K562 (cell line): ENCODE results near the gene CKAP5. TPM values are rescaled to one million over a fixed set of nuclear protein-coding genes. Genes with fewer than 3 reads are reported as not detected.

Source experiments
- ATAC-seq: fragments of 200-7000 bp; cut with Tn5 transposase; 3 replicates; pipeline ENCODE4 v1.9.1; 2020; ENCODE audit warnings: moderate library complexity
- BruUV-seq: library from RNA; stranded (reverse); fragments of 400-500 nt; replicated peaks from 2 replicates; lab custom pipeline; 2021; lab: Mats Ljungman, UMichigan
- CTCF ChIA-PET: fragments of 300-600 bp; formaldehyde crosslinking; extraction: SDS; loops from one replicate; lab custom pipeline; 2021; ENCODE audit warnings: low intra/inter-chr PET ratio; lab: Yijun Ruan, JAX
- POLR2A ChIA-PET: fragments of 300-600, 350-650 bp; sonication (Branson Sonifier 250); formaldehyde crosslinking; extraction: SDS; loops from one replicate; lab custom pipeline; 2021; ENCODE audit warnings: antibody characterized with exemption, inconsistent platforms; lab: Yijun Ruan, JAX
- DNase-seq, 4 experiments: peaks; one replicate each; pipeline versions ENCODE4 v3.0.0 to v3.0.0-alpha.2; 2011 to 2018; ENCODE audit warnings: low spot score in 3 of 4, mixed read lengths in 3 of 4; ENCODE audit errors: extremely low read depth in 1 of 4
- FAIRE-seq: peaks from 2 replicates; lab custom pipeline; 2011; peaks lifted over from hg19 to GRCh38; lab: Jason Lieb, UNC
- H2AFZ ChIP-seq: 2 replicates; pipeline ENCODE4 v1.6.0; 2011; ENCODE audit warnings: low read depth, low read length, control low read depth, inconsistent platforms
- H3K27ac ChIP-seq: fragments of 200-600 bp; 3 replicates; pipeline ENCODE4 v1.8.0; 2011; ENCODE audit warnings: low read depth, mild to moderate bottlenecking, control low read depth, inconsistent platforms, low read length, moderate library complexity, mixed read lengths; ENCODE audit errors: extremely low read depth
- H3K27me3 ChIP-seq, 2 experiments: fragments of 300-600 bp in 1 of 2; 2 replicates in 1 of 2; 3 replicates in 1 of 2; pipeline versions ENCODE4 v1.6.0 to v1.8.0; 2011; ENCODE audit warnings: inconsistent platforms in 2 of 2, low read length in 2 of 2, mild to moderate bottlenecking in 1 of 2, mixed read lengths in 1 of 2, moderate library complexity in 1 of 2; ENCODE audit not compliant: control insufficient read depth in 2 of 2, insufficient read depth in 2 of 2
- H3K36me3 ChIP-seq: fragments of 300-600 bp; 3 replicates; pipeline ENCODE4 v1.8.0; 2011; ENCODE audit warnings: mild to moderate bottlenecking, low read length, inconsistent platforms; ENCODE audit not compliant: control insufficient read depth, insufficient read depth
- H3K4me1 ChIP-seq, 2 experiments: fragments of 200-600 bp in 1 of 2; replicated peaks in 1 of 2; 2 replicates in 1 of 2; 3 replicates in 1 of 2; pipeline versions ENCODE4 v1.5.1 to v1.8.0; 2011; ENCODE audit warnings: inconsistent platforms in 2 of 2, low read length in 2 of 2, mild to moderate bottlenecking in 1 of 2, mixed read lengths in 1 of 2, moderate library complexity in 1 of 2; ENCODE audit not compliant: control insufficient read depth in 2 of 2, insufficient read depth in 2 of 2
- H3K4me2 ChIP-seq: 2 replicates; pipeline ENCODE4 v1.6.1; 2011; ENCODE audit warnings: low read length, control low read depth, inconsistent platforms, mixed read lengths; ENCODE audit not compliant: insufficient read depth
- H3K4me3 ChIP-seq: fragments of 200-600 bp; sonication (generic), shearing (Covaris generic); 2 replicates; pipeline ENCODE4 v1.5.1; 2016; ENCODE audit warnings: control low read depth, inconsistent platforms
- H3K79me2 ChIP-seq: fragments of 200-600 bp; 3 replicates; pipeline ENCODE4 v1.8.0; 2011; ENCODE audit warnings: low read length, inconsistent platforms; ENCODE audit not compliant: control insufficient read depth, insufficient read depth
- H3K9ac ChIP-seq, 2 experiments: 2 replicates each; pipeline versions ENCODE4 v1.6.0 to v1.6.1; 2011; ENCODE audit warnings: low read depth in 2 of 2, low read length in 2 of 2, control low read depth in 1 of 2, inconsistent platforms in 1 of 2, mild to moderate bottlenecking in 1 of 2, mixed read lengths in 1 of 2; ENCODE audit not compliant: insufficient read depth in 1 of 2
- H3K9me1 ChIP-seq: one replicate; pipeline ENCODE4 v1.6.0; 2011; ENCODE audit warnings: inconsistent platforms, mild to moderate bottlenecking, low read length, moderate library complexity; ENCODE audit not compliant: control insufficient read depth, insufficient read depth
- H3K9me3 ChIP-seq: replicated peaks from 2 replicates; pipeline ENCODE4 v1.5.1; 2011; ENCODE audit warnings: low read depth, low read length, inconsistent platforms; ENCODE audit not compliant: control insufficient read depth, insufficient read depth
- H4K20me1 ChIP-seq: replicated peaks from 2 replicates; pipeline ENCODE4 v1.6.1; 2011; ENCODE audit warnings: low read length, inconsistent platforms, mixed read lengths; ENCODE audit not compliant: control insufficient read depth, insufficient read depth
- BRD9 ChIP-seq: fragments of 450-650 bp; IDR thresholded peaks from 2 replicates; pipeline ENCODE4 v1.6.1; 2018; ENCODE audit warnings: low read depth; ENCODE audit not compliant: partially characterized antibody
- CBX8 ChIP-seq: fragments of 200-600 bp; sonication (generic); IDR thresholded peaks from 2 replicates; pipeline ENCODE4 v1.6.1; 2012; ENCODE audit warnings: borderline replicate concordance, mixed run types, low read depth, mild to moderate bottlenecking, moderate library complexity, mixed read lengths, low read length, control low read depth, inconsistent platforms; ENCODE audit not compliant: poor library complexity, severe bottlenecking; ENCODE audit errors: extremely low read depth
- CHD2 ChIP-seq: IDR thresholded peaks from 2 replicates; pipeline ENCODE4 v1.6.1; 2011; ENCODE audit warnings: low read depth, low read length
- KDM4B ChIP-seq, 2 experiments: fragments of 450-650 bp in 1 of 2; sonication (generic) in 1 of 2; IDR thresholded peaks; 2 replicates each; pipeline ENCODE4 v1.6.1; 2016 to 2017; ENCODE audit warnings: borderline replicate concordance in 2 of 2, antibody characterized with exemption in 1 of 2, low read depth in 1 of 2, mild to moderate bottlenecking in 1 of 2
- MAFK ChIP-seq: IDR thresholded peaks from 2 replicates; pipeline ENCODE4 v1.6.1; 2011; ENCODE audit warnings: low read length, improper control_type of control experiment
- MIER1 ChIP-seq: fragments of 450-650 bp; IDR thresholded peaks from 2 replicates; pipeline ENCODE4 v1.6.1; 2016; ENCODE audit warnings: antibody characterized with exemption, mild to moderate bottlenecking, low read depth
- NCOR1 ChIP-seq: fragments of 450-650 bp; IDR thresholded peaks from 2 replicates; pipeline ENCODE4 v1.6.1; 2016; ENCODE audit warnings: mild to moderate bottlenecking, moderate library complexity
- RAD51 ChIP-seq: fragments of 450-650 bp; IDR thresholded peaks from 2 replicates; pipeline ENCODE4 v1.7.1; 2016; ENCODE audit warnings: low read depth, mild to moderate bottlenecking, borderline replicate concordance
- ZNF175 ChIP-seq: fragments of 200-800 bp; sonication (Bioruptor generic); IDR thresholded peaks from 2 replicates; pipeline ENCODE4 v1.6.1; 2016; ENCODE audit warnings: low read depth, mild to moderate bottlenecking, missing genetic modification characterization, missing compliant biosample characterization
- ZNF551 ChIP-seq: fragments of 250-450 bp; sonication (Bioruptor Pico); IDR thresholded peaks from 2 replicates; pipeline ENCODE4 v1.5.0; 2021; ENCODE audit warnings: mild to moderate bottlenecking, moderate library complexity
- WGBS: fragments of 100-300 bp; shearing (Covaris generic); methylation state at CpG from one replicate; pipeline ENCODE4 v1.1.6; 2016; ENCODE audit warnings: low coverage, mixed read lengths; ENCODE audit not compliant: insufficient coverage; ENCODE audit errors: missing lambda C conversion rate; 5-methylcytosine and 5-hydroxymethylcytosine counted together
- in situ Hi-C: fragments of 300-500 bp; cut with MboI; formaldehyde crosslinking; loops from 4 replicates; pipeline ENCODE4 v1.15.0; 2018; ENCODE audit warnings: inconsistent platforms, mixed read lengths
- intact Hi-C: fragments of 100-400 bp; cut with micrococcal nuclease; formaldehyde crosslinking; loops from 2 replicates; pipeline ENCODE4 v1.14.2; 2022
- polyA plus RNA-seq, 8 experiments: library from polyadenylated mRNA; depleted of rRNA in 4 of 8; stranded (reverse) in 5 of 8; unstranded in 3 of 8; fragments of >200 nt; fragmentation: Nextera tagmentation in 2 of 8; fragmentation: Illumina TruSeq in 1 of 8; extraction: Ambion mirVana in 2 of 8; extraction: Trizol in 1 of 8; gene quantifications; 2 replicates each; pipeline versions ENCODE4 v1.2.1 to v1.2.3, GENCODE V29; 2011 to 2014; ENCODE audit warnings: inconsistent platforms in 1 of 8, missing spikeins in 1 of 8
- total RNA-seq, 7 experiments: library from RNA; depleted of rRNA in 6 of 7; stranded (reverse); fragments of >200 nt in 6 of 7; fragmentation: Illumina TruSeq in 2 of 7; extraction: Trizol in 2 of 7; gene quantifications; 2 replicates each; pipeline versions ENCODE4 v1.2.1 to v1.2.3, GENCODE V29; 2011 to 2021; ENCODE audit warnings: low replicate concordance in 1 of 7
- TF ChIP-seq, protein P1 (sequence below), 2 experiments: fragments of 450-650 bp; IDR thresholded peaks; 2 replicates each; pipeline ENCODE4 v1.6.1; 2016; ENCODE audit warnings: mild to moderate bottlenecking in 2 of 2, borderline replicate concordance in 1 of 2, low read depth in 1 of 2, moderate library complexity in 1 of 2
- TF ChIP-seq, protein P2 (sequence below): sonication (generic); formaldehyde crosslinking; IDR thresholded peaks from 2 replicates; pipeline ENCODE4 v1.8.0; 2022; ENCODE audit warnings: mild to moderate bottlenecking, missing genetic modification reagents

CKAP5 gene
- total and polyA plus RNA-seq, 9 of the 15 experiments (the other 6 are each of a cell fraction or from before 2014, with no cell fraction given) = 60.1 to 239 (median 139) TPM

DNA sequence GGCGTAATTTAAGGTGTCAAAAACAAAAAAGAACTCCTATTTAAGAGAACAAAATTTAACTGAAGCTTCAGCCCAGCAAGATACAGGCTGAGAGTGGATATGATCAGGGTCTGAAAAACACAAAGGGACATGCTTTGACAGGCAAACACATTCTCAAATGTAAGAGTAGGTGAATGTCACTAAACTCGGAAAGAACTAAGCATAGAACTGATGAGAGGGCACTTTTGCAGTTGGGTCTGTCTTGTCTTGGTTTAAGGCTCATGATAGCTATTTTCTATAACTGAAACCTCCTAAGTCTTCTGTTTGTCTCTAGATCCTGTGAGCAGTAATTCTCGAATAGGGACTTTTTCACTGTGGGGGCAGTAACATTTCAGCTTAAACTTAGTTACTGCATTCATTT, 100.1 kb downstream of the CKAP5 start:
- peaks cover 94% of the 10 kb centered on the region for H3K36me3 ChIP-seq
- no peak for ATAC-seq
- no TSS peak for BruUV-seq
- no peak for DNase-seq
- no peaks in the 10 kb centered on the region for H3K79me2 ChIP-seq
- ChIA-PET CTCF (no interaction called here), POLR2A (interaction anchor here (0.7 kb wide), 1 partner anchor 9 kb away, joined by 4 read pairs; no protein-coding TSS in a partner anchor)
- no peaks in the 10 kb centered on the region for H3K9me1 ChIP-seq
- H2AFZ ChIP-seq = no peak overlapping the region
- no peaks in the 10 kb centered on the region for H3K4me1 ChIP-seq
- H3K4me2 ChIP-seq = no peak overlapping the region
- H3K27me3 ChIP-seq = no peaks in the 10 kb centered on the region
- 94% methylated on average over 3 of the region's 3 CpGs for WGBS
- intact Hi-C loops = no loop called here
- FAIRE-seq = no peak
- in situ Hi-C loops = loop anchor here (10.0 kb wide), 1 partner anchor 389 kb away; no protein-coding TSS in a partner anchor
- no peaks in the 10 kb centered on the region for H3K9me3 ChIP-seq
- no peak overlapping the region for H3K4me3 ChIP-seq
- no peaks in the 10 kb centered on the region for H4K20me1 ChIP-seq
- no peak overlapping the region for H3K9ac ChIP-seq
- no peak overlapping the region for H3K27ac ChIP-seq
- TF ChIP-seq BRD9 (no peak), ZNF175 (CRISPR knock-in tag) (no peak), RAD51 (no peak), ZNF551 (CRISPR knock-in tag) (no peak), KDM4B (IDR thresholded peaks at IDR 0.05; ENCODE audit: borderline replicate concordance in 2 of 2, low read depth in 1 of 2) (no peak), CHD2 (no peak), MIER1 (no peak), NCOR1 (no peak), MAFK (no peak), CBX8 (no peak)
- TF ChIP-seq, protein P1, sequence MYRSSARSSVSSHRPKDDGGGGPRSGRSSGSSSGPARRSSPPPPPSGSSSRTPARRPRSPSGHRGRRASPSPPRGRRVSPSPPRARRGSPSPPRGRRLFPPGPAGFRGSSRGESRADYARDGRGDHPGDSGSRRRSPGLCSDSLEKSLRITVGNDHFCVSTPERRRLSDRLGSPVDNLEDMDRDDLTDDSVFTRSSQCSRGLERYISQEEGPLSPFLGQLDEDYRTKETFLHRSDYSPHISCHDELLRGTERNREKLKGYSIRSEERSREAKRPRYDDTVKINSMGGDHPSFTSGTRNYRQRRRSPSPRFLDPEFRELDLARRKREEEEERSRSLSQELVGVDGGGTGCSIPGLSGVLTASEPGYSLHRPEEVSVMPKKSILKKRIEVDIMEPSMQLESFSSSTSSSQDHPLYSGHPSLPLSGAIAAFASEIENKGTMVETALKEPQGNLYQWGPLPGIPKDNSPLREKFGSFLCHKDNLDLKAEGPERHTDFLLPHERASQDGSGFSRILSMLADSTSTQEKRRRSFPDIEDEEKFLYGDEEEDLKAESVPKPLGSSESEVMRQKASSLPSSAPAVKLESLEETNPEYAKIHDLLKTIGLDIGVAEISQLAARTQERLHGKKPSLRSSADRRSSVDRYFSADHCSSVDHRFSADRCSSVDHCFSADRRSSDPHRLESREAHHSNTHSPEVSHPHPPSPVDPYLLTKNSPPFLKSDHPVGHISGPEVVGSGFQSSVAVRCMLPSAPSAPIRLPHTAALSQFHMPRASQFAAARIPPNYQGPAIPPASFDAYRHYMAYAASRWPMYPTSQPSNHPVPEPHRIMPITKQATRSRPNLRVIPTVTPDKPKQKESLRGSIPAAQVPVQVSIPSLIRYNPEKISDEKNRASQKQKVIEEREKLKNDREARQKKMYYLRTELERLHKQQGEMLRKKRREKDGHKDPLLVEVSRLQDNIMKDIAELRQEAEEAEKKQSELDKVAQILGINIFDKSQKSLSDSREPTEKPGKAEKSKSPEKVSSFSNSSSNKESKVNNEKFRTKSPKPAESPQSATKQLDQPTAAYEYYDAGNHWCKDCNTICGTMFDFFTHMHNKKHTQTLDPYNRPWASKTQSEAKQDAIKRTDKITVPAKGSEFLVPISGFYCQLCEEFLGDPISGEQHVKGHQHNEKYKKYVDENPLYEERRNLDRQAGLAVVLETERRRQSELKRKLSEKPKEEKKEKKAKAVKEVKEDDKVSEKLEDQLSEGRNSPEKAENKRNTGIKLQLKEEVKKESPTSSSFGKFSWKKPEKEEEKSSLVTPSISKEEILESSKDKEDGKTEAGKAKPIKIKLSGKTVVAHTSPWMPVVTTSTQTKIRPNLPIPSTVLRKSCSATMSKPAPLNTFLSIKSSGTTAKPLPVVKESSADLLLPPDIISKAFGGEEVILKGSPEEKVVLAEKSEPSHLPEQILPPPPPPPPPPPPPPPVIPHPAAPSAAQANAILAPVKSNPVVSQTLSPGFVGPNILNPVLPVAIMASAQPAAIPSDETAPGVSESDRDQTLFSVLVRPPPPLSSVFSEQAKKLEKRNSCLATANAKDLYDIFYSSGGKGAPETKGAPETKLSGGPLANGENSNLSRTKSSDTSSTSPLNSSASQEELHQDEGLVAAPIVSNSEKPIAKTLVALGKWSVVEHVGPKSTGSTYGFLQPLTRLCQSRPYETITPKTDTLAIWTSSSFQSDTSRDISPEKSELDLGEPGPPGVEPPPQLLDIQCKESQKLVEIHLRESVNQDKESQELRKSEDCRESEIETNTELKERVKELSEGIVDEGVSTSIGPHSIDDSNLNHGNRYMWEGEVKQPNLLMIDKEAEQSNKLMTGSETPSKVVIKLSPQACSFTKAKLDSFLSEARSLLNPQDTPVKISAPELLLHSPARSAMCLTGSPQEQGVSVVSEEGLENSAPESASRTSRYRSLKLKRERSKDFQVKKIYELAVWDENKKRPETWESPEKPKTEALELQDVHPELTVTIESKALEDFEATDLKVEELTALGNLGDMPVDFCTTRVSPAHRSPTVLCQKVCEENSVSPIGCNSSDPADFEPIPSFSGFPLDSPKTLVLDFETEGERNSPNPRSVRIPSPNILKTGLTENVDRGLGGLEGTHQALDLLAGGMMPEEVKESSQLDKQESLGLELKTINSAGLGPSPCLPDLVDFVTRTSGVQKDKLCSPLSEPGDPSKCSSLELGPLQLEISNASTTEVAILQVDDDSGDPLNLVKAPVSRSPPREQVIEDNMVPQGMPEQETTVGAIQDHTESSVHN (IDR thresholded peaks at IDR 0.05; ENCODE audit: borderline replicate concordance in 1 of 2, low read depth in 1 of 2) = no peak
- TF ChIP-seq, protein P2, sequence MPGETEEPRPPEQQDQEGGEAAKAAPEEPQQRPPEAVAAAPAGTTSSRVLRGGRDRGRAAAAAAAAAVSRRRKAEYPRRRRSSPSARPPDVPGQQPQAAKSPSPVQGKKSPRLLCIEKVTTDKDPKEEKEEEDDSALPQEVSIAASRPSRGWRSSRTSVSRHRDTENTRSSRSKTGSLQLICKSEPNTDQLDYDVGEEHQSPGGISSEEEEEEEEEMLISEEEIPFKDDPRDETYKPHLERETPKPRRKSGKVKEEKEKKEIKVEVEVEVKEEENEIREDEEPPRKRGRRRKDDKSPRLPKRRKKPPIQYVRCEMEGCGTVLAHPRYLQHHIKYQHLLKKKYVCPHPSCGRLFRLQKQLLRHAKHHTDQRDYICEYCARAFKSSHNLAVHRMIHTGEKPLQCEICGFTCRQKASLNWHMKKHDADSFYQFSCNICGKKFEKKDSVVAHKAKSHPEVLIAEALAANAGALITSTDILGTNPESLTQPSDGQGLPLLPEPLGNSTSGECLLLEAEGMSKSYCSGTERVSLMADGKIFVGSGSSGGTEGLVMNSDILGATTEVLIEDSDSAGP (CRISPR knock-in tag) = no peak
